ENCODE data around the gene ADCY6. TPM values are rescaled to one million over a fixed set of nuclear protein-coding genes. Genes with fewer than 3 reads are reported as not detected.

The ADCY6 gene
- total RNA-seq, 2 donors from 2014 or later: 0.42 to 0.70 TPM

DNA sequence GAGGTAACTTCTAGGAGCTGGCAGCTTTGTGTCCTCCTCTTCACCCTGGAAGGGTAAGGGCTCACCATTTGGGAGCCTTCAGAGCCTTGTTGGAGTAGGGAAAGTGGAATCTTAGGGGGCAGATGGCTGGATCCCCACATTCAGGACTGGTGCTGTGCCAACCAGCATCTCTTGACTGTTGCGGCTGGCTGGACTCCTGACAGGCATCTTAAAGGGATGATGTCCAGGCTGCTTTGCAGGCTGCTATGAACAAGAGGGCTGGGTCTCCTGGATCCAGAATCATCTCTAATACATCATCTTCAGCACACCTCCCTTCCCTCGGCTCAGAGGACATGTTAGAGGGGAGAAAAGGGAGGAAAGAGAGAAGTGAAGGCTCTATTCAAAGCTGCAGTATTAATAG, 33.8 kb upstream of the ADCY6 start:
- Mint-ChIP-seq H3K36me3 (ENCODE audit: low read depth) (no peaks in the 10 kb centered on the region), H3K27me3 (no peaks in the 10 kb centered on the region), H3K4me3 (no peak overlapping the region), H3K27ac (peak overlapping the region; percentile 27), H3K4me1 (peaks cover 29% of the 10 kb centered on the region)
- no peak for DNase-seq
- H3K9me3 ChIP-seq (ENCODE audit: control insufficient read depth, low read length, poor library complexity, severe bottlenecking): no peaks in the 10 kb centered on the region
- no peak for ATAC-seq

DNA sequence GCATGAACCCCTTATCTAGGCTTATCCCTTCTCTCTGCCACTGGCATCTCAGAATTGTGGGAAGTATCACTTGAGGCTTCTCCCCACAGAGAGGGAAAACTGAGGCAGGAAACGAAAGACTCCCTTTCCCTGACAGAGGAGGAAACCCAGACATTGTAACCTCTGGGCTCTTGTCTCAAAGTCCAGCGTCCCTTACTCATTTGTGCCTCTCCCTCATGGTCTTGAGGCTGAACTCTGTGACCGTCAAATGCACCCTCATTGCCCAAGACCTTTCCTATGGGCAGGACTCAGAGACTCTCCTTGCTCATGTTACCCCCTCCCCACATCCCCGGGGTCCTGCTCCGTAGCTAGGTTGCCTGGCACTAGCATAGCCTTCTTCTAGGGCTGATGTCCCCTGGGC, 33.2 kb upstream of the ADCY6 start:
- H3K27ac Mint-ChIP-seq: peak overlapping the region; percentile 27
- no peaks in the 10 kb centered on the region for H3K27me3 Mint-ChIP-seq
- no peak for DNase-seq
- ATAC-seq: no peak
- H3K4me3 Mint-ChIP-seq: no peak overlapping the region
- no peaks in the 10 kb centered on the region for H3K9me3 ChIP-seq (ENCODE audit: control insufficient read depth, low read length, poor library complexity, severe bottlenecking)
- no peaks in the 10 kb centered on the region for H3K36me3 Mint-ChIP-seq (ENCODE audit: low read depth)
- peaks cover 32% of the 10 kb centered on the region for H3K4me1 Mint-ChIP-seq

DNA sequence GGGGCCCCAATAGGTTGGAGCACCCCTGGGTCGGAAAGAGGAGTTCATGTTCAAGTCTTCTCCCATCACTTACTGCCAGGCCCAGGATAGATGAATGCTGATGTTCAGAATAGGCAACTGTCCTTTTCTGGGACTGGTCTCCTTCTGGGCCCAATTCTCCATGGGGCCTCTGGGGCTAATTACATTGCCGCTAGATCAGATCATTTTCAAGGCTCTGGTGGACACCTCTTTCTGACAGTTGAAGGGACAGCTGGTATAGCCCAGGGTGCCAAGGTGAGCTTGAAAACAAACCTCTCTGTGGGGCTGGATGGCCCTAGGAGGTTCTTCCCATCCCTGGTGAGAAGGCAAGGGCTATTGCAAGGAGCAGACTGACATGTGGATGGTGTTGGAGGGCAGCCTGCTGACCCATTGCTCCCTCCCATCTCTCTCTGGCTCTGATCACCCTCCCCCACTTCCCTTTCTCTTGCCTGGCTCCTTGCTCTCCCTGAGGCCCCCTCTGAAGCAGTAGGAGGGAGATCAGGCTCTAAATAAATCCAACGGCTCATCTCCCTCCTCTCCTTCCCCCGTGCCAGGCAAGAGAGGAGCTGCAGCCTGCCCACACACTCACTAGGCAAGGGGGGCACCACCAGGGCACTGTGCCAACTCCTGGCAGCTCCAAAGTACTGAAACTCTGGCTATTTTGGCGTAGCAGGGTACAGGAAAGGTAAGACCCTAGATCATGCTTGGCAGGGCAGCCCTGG, 31.3 kb upstream of the ADCY6 start:
- no peak overlapping the region for H3K4me3 Mint-ChIP-seq
- no peaks in the 10 kb centered on the region for H3K36me3 Mint-ChIP-seq (ENCODE audit: low read depth)
- H3K9me3 ChIP-seq (ENCODE audit: control insufficient read depth, low read length, poor library complexity, severe bottlenecking): no peaks in the 10 kb centered on the region
- ATAC-seq: no peak
- H3K27me3 Mint-ChIP-seq: no peaks in the 10 kb centered on the region
- DNase-seq: no peak
- peak overlapping the region; percentile 56 for H3K27ac Mint-ChIP-seq
- H3K4me1 Mint-ChIP-seq: peaks cover 40% of the 10 kb centered on the region

DNA sequence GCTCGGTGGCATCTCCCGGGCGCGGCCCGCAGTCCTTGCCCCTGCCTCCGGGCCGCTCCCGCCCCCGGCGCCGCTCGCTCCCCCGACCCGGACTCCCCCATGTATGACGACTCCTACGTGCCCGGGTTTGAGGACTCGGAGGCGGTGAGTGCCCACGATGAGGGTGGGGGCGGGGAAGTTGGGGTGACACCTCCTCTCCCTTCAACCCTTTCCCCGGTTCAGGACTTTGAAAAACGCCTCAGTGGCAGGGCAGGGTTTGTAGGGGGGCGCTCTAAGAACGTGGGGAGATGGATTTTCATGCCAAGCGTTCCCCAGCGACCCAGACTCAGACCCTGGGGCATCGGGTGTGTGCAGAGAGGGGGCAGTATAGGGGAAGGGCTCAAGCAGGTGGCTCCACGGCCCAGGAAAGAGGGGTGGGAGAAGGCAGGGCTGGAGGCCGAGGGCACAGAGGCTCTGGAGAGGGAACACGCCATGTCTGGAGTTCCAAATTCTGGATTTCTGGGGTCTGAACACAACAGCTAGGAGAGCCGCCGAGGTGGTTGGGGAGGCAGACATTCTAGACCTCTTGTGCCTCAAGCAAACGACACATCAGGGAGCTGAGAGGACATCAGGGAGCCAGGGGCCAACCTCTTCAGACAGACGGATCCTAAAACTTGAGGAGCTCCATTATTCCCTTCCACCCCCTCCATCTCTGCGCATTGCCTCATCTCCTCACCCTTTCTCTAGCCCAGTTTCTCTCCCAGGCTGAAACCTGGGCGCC, 30.1 kb upstream of the ADCY6 start:
- Mint-ChIP-seq H3K36me3 (ENCODE audit: low read depth) (no peaks in the 10 kb centered on the region), H3K4me3 (peak overlapping the region; percentile 95), H3K27ac (peak overlapping the region; percentile 56), H3K4me1 (peaks cover 40% of the 10 kb centered on the region), H3K27me3 (no peaks in the 10 kb centered on the region)
- DNase-seq (no peak), ATAC-seq (peak; percentile 15)
- no peaks in the 10 kb centered on the region for H3K9me3 ChIP-seq (ENCODE audit: control insufficient read depth, low read length, poor library complexity, severe bottlenecking)

DNA sequence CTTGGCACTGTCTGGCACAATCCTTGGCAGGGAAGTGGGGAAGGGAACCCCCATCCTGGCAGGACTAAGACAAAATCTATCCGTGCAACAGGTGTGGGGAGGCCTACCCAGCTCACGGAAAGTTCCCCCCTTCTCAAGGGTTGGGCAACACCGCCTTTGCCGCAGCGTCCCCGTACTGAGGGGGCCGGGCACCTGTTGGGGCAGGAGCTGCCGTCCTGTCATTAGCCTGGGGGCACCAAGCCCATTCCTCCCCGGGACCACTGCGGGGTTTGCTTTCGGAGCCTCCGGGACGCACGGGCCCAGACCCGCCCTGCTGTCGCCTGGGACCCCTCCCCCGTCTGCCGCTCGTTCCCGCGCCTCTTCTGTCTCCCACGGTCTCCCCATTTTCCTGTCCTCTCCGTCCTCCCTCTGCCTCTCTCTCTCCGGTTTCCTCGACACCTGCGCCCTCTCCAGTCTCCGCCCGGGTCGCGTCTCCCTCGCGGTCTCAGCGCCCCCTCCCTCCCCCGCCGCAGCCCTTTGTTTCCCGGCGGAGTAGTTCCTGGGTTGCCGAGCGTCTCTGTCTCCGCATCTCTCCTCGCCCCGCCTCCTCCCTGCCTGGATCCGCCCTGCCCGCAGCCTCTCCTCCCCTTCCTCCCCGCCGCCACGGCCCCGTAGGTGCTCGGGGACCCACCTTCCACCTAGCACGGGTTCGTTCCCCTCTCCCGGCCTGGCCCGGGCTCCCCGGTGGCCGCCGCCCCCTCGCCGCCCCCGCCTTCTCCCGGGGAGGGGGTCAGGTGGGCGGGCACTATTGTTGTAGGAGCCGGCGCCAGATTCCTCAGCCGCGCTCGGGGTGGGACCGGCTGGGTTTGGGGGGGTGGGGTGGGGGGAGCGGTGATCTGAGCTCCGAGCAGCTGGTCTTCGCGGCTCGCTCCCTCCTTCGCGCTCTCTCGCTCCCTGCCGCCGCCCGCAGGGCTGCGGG, 29.3 kb upstream of the ADCY6 start, which contains the start of gene CACNB3:
CACNB3 (plus strand) TSS at position 624 of the 958 bp plus-strand sequence. CDS start 434 bp downstream, outside the sequence.
- Mint-ChIP-seq H3K4me1 (peaks cover 40% of the 10 kb centered on the region), H3K36me3 (ENCODE audit: low read depth) (no peaks in the 10 kb centered on the region), H3K4me3 (peak within 1 kb of the TSS; percentile 95), H3K27ac (peak within 1 kb of the TSS; percentile 56), H3K27me3 (no peaks in the 10 kb centered on the region)
- ATAC-seq: peak; percentile 79
- DNase-seq: peak; percentile 65 to 82 (median 75)
- H3K9me3 ChIP-seq (ENCODE audit: control insufficient read depth, low read length, poor library complexity, severe bottlenecking): no peaks in the 10 kb centered on the region

DNA sequence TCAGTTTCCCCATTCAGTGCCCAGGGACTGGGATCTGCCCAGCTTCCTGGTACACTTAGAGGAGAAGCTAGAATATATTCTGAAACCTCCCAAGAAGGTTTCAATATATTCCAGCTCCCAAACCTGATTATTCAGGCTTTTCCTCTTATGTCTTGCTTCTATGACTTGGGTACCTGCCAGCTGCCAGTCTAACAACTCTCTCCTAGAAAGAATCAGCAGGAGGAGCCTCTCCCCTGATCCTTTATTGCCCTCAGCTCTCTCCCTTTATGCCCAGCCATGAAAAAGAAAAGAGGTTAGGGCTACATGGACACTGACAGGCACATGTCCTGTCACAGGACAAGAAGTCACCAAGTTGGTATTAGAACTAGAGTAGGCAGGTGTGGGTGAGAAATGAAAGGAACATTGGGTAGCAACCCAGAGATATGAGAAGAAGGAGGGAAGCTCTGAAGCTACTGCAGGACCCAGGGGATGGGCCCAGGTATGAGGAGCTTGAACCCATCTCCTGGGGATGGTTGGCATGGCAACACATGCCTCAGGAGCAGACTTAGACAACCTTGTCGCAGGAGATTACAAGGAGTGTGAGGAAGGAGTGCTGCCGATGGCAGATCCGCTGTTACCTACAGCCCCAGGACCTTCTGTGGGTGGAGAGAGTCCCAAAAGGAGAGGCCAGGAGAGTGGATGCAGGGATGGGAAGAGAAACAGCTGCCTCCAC, 27.4 kb upstream of the ADCY6 start:
- H3K9me3 ChIP-seq (ENCODE audit: control insufficient read depth, low read length, poor library complexity, severe bottlenecking): no peaks in the 10 kb centered on the region
- ATAC-seq: no peak
- Mint-ChIP-seq H3K4me3 (peak overlapping the region; percentile 95), H3K27me3 (no peaks in the 10 kb centered on the region), H3K36me3 (ENCODE audit: low read depth) (no peaks in the 10 kb centered on the region), H3K4me1 (peaks cover 35% of the 10 kb centered on the region), H3K27ac (peak overlapping the region; percentile 60)
- no peak for DNase-seq

DNA sequence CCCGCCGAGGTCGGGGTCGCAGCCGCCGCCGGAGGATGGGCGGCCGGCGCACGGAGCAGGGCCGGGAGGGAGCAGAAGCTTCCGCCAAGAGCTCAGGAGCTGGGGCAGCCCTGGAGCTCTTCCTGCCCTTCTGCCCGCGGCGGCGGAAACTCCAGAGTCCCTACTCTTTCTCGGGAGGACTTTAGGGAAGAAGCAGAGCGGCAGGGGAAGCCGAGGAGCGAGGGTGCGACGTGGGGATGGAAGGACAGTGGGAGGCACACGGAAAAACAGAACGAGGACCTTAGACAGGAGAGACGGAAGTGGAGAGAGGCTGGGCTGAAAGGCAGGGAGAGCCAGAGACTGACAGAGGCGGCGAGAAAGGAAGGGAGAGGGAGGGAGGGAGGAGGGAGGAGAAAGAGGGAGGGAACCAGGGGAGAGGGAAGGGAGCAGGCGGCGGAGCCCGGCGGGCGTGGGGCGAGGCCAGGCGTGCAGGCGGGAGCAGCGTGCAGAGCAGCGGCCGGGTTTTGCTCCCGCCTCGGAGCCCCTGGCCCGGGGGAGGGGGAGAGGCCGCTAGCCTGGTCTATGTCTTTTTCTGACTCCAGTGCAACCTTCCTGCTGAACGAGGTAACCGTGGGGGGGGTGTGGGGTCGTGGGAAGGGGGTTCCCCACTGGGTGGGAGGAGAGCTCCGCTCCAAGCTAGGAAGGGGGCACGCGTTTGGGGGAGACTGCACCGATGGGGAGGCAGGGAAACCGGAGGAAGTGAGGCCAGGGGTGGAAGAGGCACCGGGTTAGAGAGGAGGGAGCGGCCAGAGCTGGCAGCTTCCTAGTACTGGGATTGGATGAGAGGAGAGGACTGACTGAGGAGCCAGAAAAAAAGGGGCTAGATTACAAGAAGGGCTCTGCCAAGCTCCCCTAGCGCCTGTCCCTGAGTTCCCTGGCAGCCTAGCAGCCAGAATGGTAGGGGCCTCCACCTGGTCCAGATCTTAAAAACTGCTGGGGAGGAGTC, 26.5 kb upstream of the ADCY6 start:
- Mint-ChIP-seq H3K4me1 (peaks cover 35% of the 10 kb centered on the region), H3K27ac (peak overlapping the region; percentile 60), H3K36me3 (ENCODE audit: low read depth) (no peaks in the 10 kb centered on the region), H3K27me3 (no peaks in the 10 kb centered on the region), H3K4me3 (peak overlapping the region; percentile 95)
- ATAC-seq (peak; percentile 35), DNase-seq (peak in 1 of 3 donors; percentile 17)
- H3K9me3 ChIP-seq (ENCODE audit: control insufficient read depth, low read length, poor library complexity, severe bottlenecking): no peaks in the 10 kb centered on the region

DNA sequence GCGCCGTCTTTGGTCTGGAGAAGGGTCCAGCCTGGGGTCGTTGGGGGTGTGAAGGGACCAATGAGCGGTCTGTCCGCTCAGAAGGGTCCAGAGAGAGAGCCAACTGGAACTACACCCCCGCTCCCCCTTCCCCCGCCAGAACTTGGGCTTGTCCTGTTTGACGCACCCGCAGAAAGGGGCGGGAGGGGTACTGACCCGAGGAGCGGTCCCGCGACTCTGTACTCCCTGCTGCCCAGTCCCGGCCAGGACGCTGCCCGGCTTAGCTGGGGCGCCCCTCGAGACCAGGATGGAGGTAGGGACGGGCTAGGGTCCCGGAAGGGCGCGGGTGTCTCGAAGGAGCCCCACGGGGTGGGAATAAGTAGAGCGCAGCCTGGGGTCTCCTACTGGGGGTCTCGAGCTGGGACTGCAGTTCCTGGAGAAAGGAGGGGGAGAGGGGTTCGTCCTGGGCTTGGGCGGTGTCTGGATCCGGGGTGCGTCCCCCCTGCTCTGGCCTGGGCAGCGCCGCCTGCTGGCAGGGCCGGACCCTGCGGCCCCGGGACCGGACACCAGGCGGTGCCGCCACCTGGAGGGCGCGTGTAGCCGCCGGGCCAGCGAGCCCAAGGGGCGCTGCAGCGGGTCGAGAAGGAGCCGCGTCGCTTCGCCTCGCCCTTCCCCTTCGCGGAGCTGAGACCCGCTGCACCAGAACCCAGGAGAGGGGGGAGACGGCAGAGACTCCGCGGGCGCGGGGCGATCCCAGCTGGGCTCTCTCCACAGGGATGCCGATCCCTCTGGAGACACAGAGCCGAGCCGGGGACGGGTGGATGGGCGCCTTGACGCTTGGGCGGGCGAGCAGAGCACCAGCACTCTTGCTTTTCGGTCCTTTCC, 25.6 kb upstream of the ADCY6 start:
- Mint-ChIP-seq H3K27me3 (no peaks in the 10 kb centered on the region), H3K27ac (no peak overlapping the region), H3K4me1 (peaks cover 35% of the 10 kb centered on the region), H3K4me3 (peak overlapping the region; percentile 95), H3K36me3 (ENCODE audit: low read depth) (no peaks in the 10 kb centered on the region)
- ATAC-seq: peak; percentile 76
- H3K9me3 ChIP-seq (ENCODE audit: control insufficient read depth, low read length, poor library complexity, severe bottlenecking): no peaks in the 10 kb centered on the region
- peak; percentile 64 to 72 (median 71) for DNase-seq

DNA sequence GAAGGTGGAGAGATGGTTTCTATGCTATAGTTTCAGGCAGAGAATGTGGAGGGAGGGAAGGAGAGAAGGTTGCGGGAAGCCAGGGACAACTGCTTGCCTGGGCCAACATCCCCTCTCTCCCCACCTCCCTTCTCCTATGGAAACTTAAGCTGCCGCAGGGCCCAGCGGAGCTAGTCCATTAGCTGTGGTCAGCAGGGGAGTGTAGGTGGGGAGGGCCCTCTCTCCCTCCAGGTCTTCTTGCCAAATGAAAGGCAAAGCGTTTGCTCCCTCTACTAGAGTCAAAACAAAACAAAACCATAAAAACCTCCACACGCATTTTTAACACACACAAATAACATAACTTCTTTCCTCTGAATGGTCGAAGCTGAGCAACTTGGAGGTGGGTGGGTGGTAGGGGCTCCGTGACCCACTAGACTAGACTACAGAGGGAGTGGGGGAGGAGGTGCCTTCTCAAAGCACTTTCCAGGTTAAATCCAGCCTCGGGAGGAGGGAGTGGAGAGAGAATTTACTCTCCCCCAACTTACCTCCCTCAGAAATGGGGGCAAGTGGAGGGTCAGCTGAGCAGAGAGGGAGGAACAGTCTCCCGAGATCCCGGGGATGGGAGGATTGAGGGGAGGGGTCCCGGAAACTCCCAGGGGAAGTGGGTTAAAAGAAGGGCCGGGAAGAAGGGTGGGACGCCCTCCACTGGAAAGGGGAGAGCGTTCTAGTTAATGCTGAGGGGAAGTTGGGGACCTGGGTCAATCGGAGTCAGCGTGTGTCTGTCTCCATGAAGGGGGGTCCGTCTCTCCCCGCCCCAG, 24.8 kb upstream of the ADCY6 start:
- no peak for ATAC-seq
- H3K9me3 ChIP-seq (ENCODE audit: control insufficient read depth, low read length, poor library complexity, severe bottlenecking): no peaks in the 10 kb centered on the region
- peaks cover 27% of the 10 kb centered on the region for H3K4me1 Mint-ChIP-seq
- DNase-seq: no peak
- H3K27ac Mint-ChIP-seq: no peak overlapping the region
- no peaks in the 10 kb centered on the region for H3K36me3 Mint-ChIP-seq (ENCODE audit: low read depth)
- peak overlapping the region; percentile 95 for H3K4me3 Mint-ChIP-seq
- no peaks in the 10 kb centered on the region for H3K27me3 Mint-ChIP-seq

DNA sequence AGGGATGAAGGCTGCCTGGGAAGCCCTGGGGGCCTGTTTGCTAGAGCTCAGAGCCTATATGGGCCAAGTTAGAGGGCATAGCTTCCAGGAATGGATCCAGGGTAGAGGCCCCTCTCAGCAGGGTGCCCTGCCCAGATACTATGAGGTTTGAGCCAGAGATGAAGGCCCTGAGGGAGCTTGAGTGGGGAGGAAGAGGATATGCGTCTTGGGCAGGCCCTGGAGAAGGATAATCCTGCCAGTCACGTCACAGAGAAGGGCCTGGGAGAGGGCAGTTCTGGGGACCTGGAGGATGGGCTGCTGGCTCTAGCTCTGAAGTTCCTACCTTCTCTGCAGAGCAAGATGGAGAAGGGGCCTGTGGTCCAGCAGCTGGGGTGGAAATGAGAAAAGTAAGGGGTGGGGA, 23.5 kb upstream of the ADCY6 start:
- no peaks in the 10 kb centered on the region for H3K36me3 Mint-ChIP-seq (ENCODE audit: low read depth)
- peak overlapping the region; percentile 65 for H3K4me3 Mint-ChIP-seq
- no peaks in the 10 kb centered on the region for H3K27me3 Mint-ChIP-seq
- no peaks in the 10 kb centered on the region for H3K9me3 ChIP-seq (ENCODE audit: control insufficient read depth, low read length, poor library complexity, severe bottlenecking)
- ATAC-seq (no peak), DNase-seq (no peak)
- H3K27ac Mint-ChIP-seq: peak overlapping the region; percentile 76
- peaks cover 22% of the 10 kb centered on the region for H3K4me1 Mint-ChIP-seq

Measured in T-helper 17 cell (primary cell).